Measurements from ENCODE around the gene UBA1.

GRCh38 chrX:47217852-47218279 lies 24.2 kb downstream of the UBA1 start:
- TF ChIP-seq, protein P1, sequence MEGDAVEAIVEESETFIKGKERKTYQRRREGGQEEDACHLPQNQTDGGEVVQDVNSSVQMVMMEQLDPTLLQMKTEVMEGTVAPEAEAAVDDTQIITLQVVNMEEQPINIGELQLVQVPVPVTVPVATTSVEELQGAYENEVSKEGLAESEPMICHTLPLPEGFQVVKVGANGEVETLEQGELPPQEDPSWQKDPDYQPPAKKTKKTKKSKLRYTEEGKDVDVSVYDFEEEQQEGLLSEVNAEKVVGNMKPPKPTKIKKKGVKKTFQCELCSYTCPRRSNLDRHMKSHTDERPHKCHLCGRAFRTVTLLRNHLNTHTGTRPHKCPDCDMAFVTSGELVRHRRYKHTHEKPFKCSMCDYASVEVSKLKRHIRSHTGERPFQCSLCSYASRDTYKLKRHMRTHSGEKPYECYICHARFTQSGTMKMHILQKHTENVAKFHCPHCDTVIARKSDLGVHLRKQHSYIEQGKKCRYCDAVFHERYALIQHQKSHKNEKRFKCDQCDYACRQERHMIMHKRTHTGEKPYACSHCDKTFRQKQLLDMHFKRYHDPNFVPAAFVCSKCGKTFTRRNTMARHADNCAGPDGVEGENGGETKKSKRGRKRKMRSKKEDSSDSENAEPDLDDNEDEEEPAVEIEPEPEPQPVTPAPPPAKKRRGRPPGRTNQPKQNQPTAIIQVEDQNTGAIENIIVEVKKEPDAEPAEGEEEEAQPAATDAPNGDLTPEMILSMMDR (IDR thresholded peaks at IDR 0.05; ENCODE audit: low read length), result no peak
- TF ChIP-seq EZH2 (IDR thresholded peaks at IDR 0.05; ENCODE audit: borderline replicate concordance, low read length), result no peak

Measured in OCI-LY1 (cell line).